Loucy (cell line): ENCODE measurements around the gene SCN2A.

Experiments
- H2AFZ ChIP-seq: fragments of 200-600 bp; sonication (generic); 2 replicates; pipeline ENCODE4 v1.6.0; 2016; ENCODE audit warnings: antibody characterized with exemption, mild to moderate bottlenecking, low read length, moderate library complexity
- H3F3A ChIP-seq: fragments of 200-600 bp; 2 replicates; pipeline ENCODE4 v1.6.0; 2016; ENCODE audit warnings: antibody characterized with exemption, low read depth, mild to moderate bottlenecking
- H3K27me3 ChIP-seq: fragments of 200-600 bp; sonication (generic); 2 replicates; pipeline ENCODE4 v1.6.1; 2014; ENCODE audit warnings: low read length, mild to moderate bottlenecking; ENCODE audit not compliant: insufficient read depth, poor library complexity, severe bottlenecking
- H3K36me3 ChIP-seq: fragments of 200-600 bp; sonication (generic); 2 replicates; pipeline ENCODE4 v1.6.1; 2016; ENCODE audit warnings: low read length; ENCODE audit not compliant: insufficient read depth
- H3K4me1 ChIP-seq: fragments of 200-600 bp; sonication (generic); 2 replicates; pipeline ENCODE4 v1.5.1; 2014; ENCODE audit warnings: low read length, mild to moderate bottlenecking; ENCODE audit not compliant: insufficient read depth, poor library complexity, severe bottlenecking
- H3K4me2 ChIP-seq: fragments of 200-600 bp; sonication (generic); 2 replicates; pipeline ENCODE4 v1.6.0; 2014; ENCODE audit warnings: antibody characterized with exemption, low read length, low read depth, mild to moderate bottlenecking; ENCODE audit not compliant: poor library complexity, severe bottlenecking
- H3K4me3 ChIP-seq: fragments of 200-600 bp; sonication (generic); 2 replicates; pipeline ENCODE4 v1.5.1; 2014; ENCODE audit warnings: low read length, mild to moderate bottlenecking, mixed read lengths; ENCODE audit not compliant: poor library complexity, severe bottlenecking
- H3K79me2 ChIP-seq: fragments of 200-600 bp; sonication (generic); 2 replicates; pipeline ENCODE4 v1.6.1; 2014; ENCODE audit warnings: low read length; ENCODE audit not compliant: insufficient read depth
- H3K9ac ChIP-seq: fragments of 200-600 bp; sonication (generic); 2 replicates; pipeline ENCODE4 v1.6.0; 2014; ENCODE audit warnings: mild to moderate bottlenecking, low read depth, low read length, moderate library complexity; ENCODE audit not compliant: poor library complexity, severe bottlenecking
- H3K9me2 ChIP-seq: fragments of 200-600 bp; sonication (generic); replicated peaks from 2 replicates; pipeline ENCODE4 v1.6.1; 2016; ENCODE audit warnings: low read depth, low read length, mixed read lengths
- H3K9me3 ChIP-seq: fragments of 200-600 bp; sonication (generic); 2 replicates; pipeline ENCODE4 v1.6.1; 2014; ENCODE audit warnings: mild to moderate bottlenecking, antibody characterized with exemption, low read length, low read depth; ENCODE audit not compliant: insufficient read depth
- H4K20me1 ChIP-seq: fragments of 200-600 bp; sonication (generic); 2 replicates; pipeline ENCODE4 v1.6.0; 2014; ENCODE audit warnings: antibody characterized with exemption, low read length, mild to moderate bottlenecking; ENCODE audit not compliant: insufficient read depth, poor library complexity, severe bottlenecking
- CTCF ChIP-seq: fragments of 200-600 bp; sonication (generic); conservative IDR thresholded peaks from 2 replicates; pipeline ENCODE4 v1.5.1; 2014; ENCODE audit warnings: mild to moderate bottlenecking, antibody characterized with exemption, low read length
- EZH2phosphoT487 ChIP-seq: fragments of 200-600 bp; IDR thresholded peaks from 2 replicates; pipeline ENCODE4 v1.6.1; 2018; ENCODE audit warnings: antibody characterized with exemption, mild to moderate bottlenecking, moderate library complexity, borderline replicate concordance

Gene SCN2A

GRCh38 chr2:165268754-165269153, 29.5 kb downstream of the SCN2A start:
- Histone ChIP-seq H3K4me3 (no peak overlapping the region), H3K9me2 (no peaks in the 10 kb centered on the region), H3K79me2 (no peaks in the 10 kb centered on the region), H3K4me2 (no peak overlapping the region), H2AFZ (no peak overlapping the region), H3K9me3 (no peaks in the 10 kb centered on the region), H4K20me1 (no peaks in the 10 kb centered on the region), H3F3A (no peaks in the 10 kb centered on the region), H3K36me3 (no peaks in the 10 kb centered on the region), H3K27me3 (no peaks in the 10 kb centered on the region), H3K4me1 (no peaks in the 10 kb centered on the region), H3K9ac (no peak overlapping the region)
- TF ChIP-seq EZH2phosphoT487 (no peak), CTCF (no peak)

GRCh38 chr2:165273176-165273575, 34.0 kb downstream of the SCN2A start:
- Histone ChIP-seq H4K20me1 (no peaks in the 10 kb centered on the region), H3K9me2 (no peaks in the 10 kb centered on the region), H2AFZ (no peak overlapping the region), H3K27me3 (no peaks in the 10 kb centered on the region), H3K36me3 (no peaks in the 10 kb centered on the region), H3K4me3 (no peak overlapping the region), H3K9ac (no peak overlapping the region), H3K4me2 (no peak overlapping the region), H3K9me3 (no peaks in the 10 kb centered on the region), H3K4me1 (no peaks in the 10 kb centered on the region), H3K79me2 (no peaks in the 10 kb centered on the region), H3F3A (no peaks in the 10 kb centered on the region)
- no peak for TF ChIP-seq CTCF
- no peak for TF ChIP-seq EZH2phosphoT487

DNA sequence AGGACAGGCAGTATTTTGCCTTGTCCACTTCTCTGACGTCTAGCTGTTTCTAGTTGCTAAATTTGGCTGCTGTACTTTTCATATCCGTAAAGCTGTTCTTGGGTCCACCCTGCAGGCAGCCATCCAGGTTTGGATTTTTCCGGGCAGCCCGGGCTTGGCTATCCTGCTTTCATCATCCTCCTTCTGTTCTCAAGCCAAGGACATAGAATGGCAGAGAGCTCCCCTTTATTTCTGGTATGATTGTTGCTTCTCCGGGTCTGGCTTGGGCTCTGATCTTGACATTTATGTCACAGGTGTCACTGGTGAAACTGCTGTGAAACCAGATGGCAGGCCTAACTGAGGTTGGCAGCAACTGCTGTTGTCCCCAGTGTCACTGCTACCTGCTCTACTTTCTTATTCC, 35.5 kb downstream of the SCN2A start:
- no peak overlapping the region for H3K9ac ChIP-seq
- no peaks in the 10 kb centered on the region for H3F3A ChIP-seq
- H4K20me1 ChIP-seq: no peaks in the 10 kb centered on the region
- H3K36me3 ChIP-seq: no peaks in the 10 kb centered on the region
- TF ChIP-seq CTCF (no peak), EZH2phosphoT487 (no peak)
- H3K27me3 ChIP-seq: no peaks in the 10 kb centered on the region
- H2AFZ ChIP-seq: no peak overlapping the region
- no peaks in the 10 kb centered on the region for H3K9me3 ChIP-seq
- H3K4me1 ChIP-seq: no peaks in the 10 kb centered on the region
- H3K4me2 ChIP-seq: no peak overlapping the region
- no peaks in the 10 kb centered on the region for H3K9me2 ChIP-seq
- no peak overlapping the region for H3K4me3 ChIP-seq
- no peaks in the 10 kb centered on the region for H3K79me2 ChIP-seq
